NCI-H187 (cell line): ENCODE measurements around the gene HDDC2.

Experiments
- DNase-seq, 2 experiments: peaks; one replicate each; lab custom pipeline; 2025; lab: John Stamatoyannopoulos, UW

HDDC2 gene

GRCh38 chr6:125269328-125269985 lies 32.3 kb downstream of the HDDC2 start:
- DNase-seq = no peak

- no peak for DNase-seq
These were observed 33.0 kb downstream of the HDDC2 start for GRCh38 chr6:125268765-125269164.

GRCh38 chr6:125267806-125268523 lies 33.8 kb downstream of the HDDC2 start:
- DNase-seq = no peak

- no peak for DNase-seq
These were observed 37.3 kb downstream of the HDDC2 start for GRCh38 chr6:125264476-125264875.

- no peak for DNase-seq
These were observed 39.5 kb downstream of the HDDC2 start for GRCh38 chr6:125262016-125263013.

GRCh38 chr6:125259354-125259736 lies 42.4 kb downstream of the HDDC2 start:
- no peak for DNase-seq

- no peak for DNase-seq
These were observed 43.0 kb downstream of the HDDC2 start for GRCh38 chr6:125258651-125259353.

- no peak for DNase-seq
These were observed 44.4 kb downstream of the HDDC2 start for GRCh38 chr6:125257351-125257750.

- DNase-seq = no peak
These were observed 46.6 kb downstream of the HDDC2 start for GRCh38 chr6:125255201-125255600.

- DNase-seq = no peak
These were observed 47.4 kb downstream of the HDDC2 start for GRCh38 chr6:125254321-125254720.

GRCh38 chr6:125253881-125254280 lies 47.9 kb downstream of the HDDC2 start:
- no peak for DNase-seq

GRCh38 chr6:125252891-125253290 lies 48.9 kb downstream of the HDDC2 start:
- DNase-seq = no peak

GRCh38 chr6:125251516-125252220 lies 50.1 kb downstream of the HDDC2 start:
- DNase-seq = no peak

- DNase-seq = no peak
These were observed 51.3 kb downstream of the HDDC2 start for GRCh38 chr6:125250511-125250910.

GRCh38 chr6:125248136-125248535 lies 53.6 kb downstream of the HDDC2 start:
- no peak for DNase-seq

- no peak for DNase-seq
These were observed 55.2 kb downstream of the HDDC2 start for GRCh38 chr6:125246566-125246965.

GRCh38 chr6:125245523-125246264 lies 56.1 kb downstream of the HDDC2 start:
- DNase-seq = no peak

GRCh38 chr6:125245109-125245508 lies 56.7 kb downstream of the HDDC2 start:
- no peak for DNase-seq

- no peak for DNase-seq
These were observed 64.0 kb downstream of the HDDC2 start for GRCh38 chr6:125237764-125238163.

GRCh38 chr6:125236536-125237327 lies 65.0 kb downstream of the HDDC2 start:
- DNase-seq = no peak
